Neuronal stem cell (in vitro differentiated cells): ENCODE measurements around the gene IFITM5.

Experiments
- DNase-seq: peaks from one replicate; pipeline ENCODE4 v3.0.0-alpha.2; 2013; ENCODE audit warnings: low spot score
- H2AFZ ChIP-seq: one replicate; pipeline ENCODE4 v1.6.1; 2013; ENCODE audit warnings: mild to moderate bottlenecking, low read length, inconsistent platforms
- H2AK5ac ChIP-seq: 2 replicates; pipeline ENCODE4 v1.6.1; 2013; ENCODE audit warnings: low read depth, mild to moderate bottlenecking, inconsistent platforms, low read length, moderate library complexity, mixed read lengths
- H2BK120ac ChIP-seq: 2 replicates; pipeline ENCODE4 v1.6.1; 2013; ENCODE audit warnings: low read depth, mild to moderate bottlenecking, inconsistent platforms, low read length, moderate library complexity, mixed read lengths
- H2BK12ac ChIP-seq: one replicate; pipeline ENCODE4 v1.6.1; 2013; ENCODE audit warnings: low read length, inconsistent platforms
- H2BK15ac ChIP-seq: 2 replicates; pipeline ENCODE4 v1.6.1; 2013; ENCODE audit warnings: mild to moderate bottlenecking, low read length, inconsistent platforms, mixed read lengths
- H2BK5ac ChIP-seq: one replicate; pipeline ENCODE4 v1.6.1; 2013; ENCODE audit warnings: inconsistent platforms, mild to moderate bottlenecking, low read length, moderate library complexity
- H3K14ac ChIP-seq: one replicate; pipeline ENCODE4 v1.6.1; 2013; ENCODE audit warnings: low read length, inconsistent platforms
- H3K18ac ChIP-seq: 2 replicates; pipeline ENCODE4 v1.6.1; 2013; ENCODE audit warnings: low read length, inconsistent platforms
- H3K23ac ChIP-seq: 2 replicates; pipeline ENCODE4 v1.6.1; 2013; ENCODE audit warnings: low read depth, mild to moderate bottlenecking, mixed read lengths, low read length, inconsistent platforms; ENCODE audit not compliant: poor library complexity
- H3K27ac ChIP-seq: replicated peaks from 3 replicates; pipeline ENCODE4 v1.5.1; 2013; ENCODE audit warnings: low read length, inconsistent platforms
- H3K27me3 ChIP-seq, 3 experiments: 2 replicates each; pipeline ENCODE4 v1.6.1; 2013; ENCODE audit warnings: low read length in 3 of 3, mild to moderate bottlenecking in 2 of 3, inconsistent platforms in 1 of 3, low read depth in 1 of 3, mixed read lengths in 1 of 3, moderate library complexity in 1 of 3; ENCODE audit not compliant: control insufficient read depth in 3 of 3, insufficient read depth in 3 of 3
- H3K36me3 ChIP-seq, 2 donors: replicated peaks in 1 of 2; 2 replicates each; pipeline ENCODE4 v1.6.1; 2013; ENCODE audit warnings: low read length in 2 of 2; ENCODE audit not compliant: control insufficient read depth in 2 of 2, insufficient read depth in 2 of 2
- H3K4ac ChIP-seq: 2 replicates; pipeline ENCODE4 v1.6.1; 2013; ENCODE audit warnings: inconsistent platforms, mild to moderate bottlenecking, low read length, moderate library complexity
- H3K4me1 ChIP-seq, 2 donors: 1 replicate in 1 of 2; 2 replicates in 1 of 2; pipeline ENCODE4 v1.6.1; 2013; ENCODE audit warnings: low read length in 2 of 2, low read depth in 1 of 2; ENCODE audit not compliant: control insufficient read depth in 2 of 2, insufficient read depth in 1 of 2
- H3K4me2 ChIP-seq: one replicate; pipeline ENCODE4 v1.6.1; 2013; ENCODE audit warnings: mild to moderate bottlenecking, low read length, inconsistent platforms; ENCODE audit not compliant: insufficient read depth, poor library complexity, severe bottlenecking
- H3K4me3 ChIP-seq, 2 donors: 2 replicates each; pipeline ENCODE4 v1.5.1; 2013; ENCODE audit warnings: low read length in 2 of 2, mild to moderate bottlenecking in 2 of 2, inconsistent platforms in 1 of 2, moderate library complexity in 1 of 2
- H3K79me1 ChIP-seq: one replicate; pipeline ENCODE4 v1.6.1; 2013; ENCODE audit warnings: low read depth, mild to moderate bottlenecking, inconsistent platforms, low read length, moderate library complexity
- H3K9ac ChIP-seq: one replicate; pipeline ENCODE4 v1.6.1; 2013; ENCODE audit warnings: mild to moderate bottlenecking, low read depth, low read length, inconsistent platforms; ENCODE audit not compliant: poor library complexity
- H3K9me3 ChIP-seq, 2 donors: replicated peaks in 1 of 2; 2 replicates each; pipeline versions ENCODE3 to v1.6.1; 2013; ENCODE audit warnings: low read length in 2 of 2, mild to moderate bottlenecking in 2 of 2, inconsistent platforms in 1 of 2, low read depth in 1 of 2, mixed read lengths in 1 of 2, moderate library complexity in 1 of 2; ENCODE audit not compliant: control insufficient read depth in 2 of 2, insufficient read depth in 1 of 2
- H4K8ac ChIP-seq: one replicate; pipeline ENCODE4 v1.6.1; 2013; ENCODE audit warnings: low read depth, mild to moderate bottlenecking, inconsistent platforms, low read length, moderate library complexity
- H4K91ac ChIP-seq: one replicate; pipeline ENCODE4 v1.6.1; 2013; ENCODE audit warnings: low read length, low read depth, mild to moderate bottlenecking, inconsistent platforms; ENCODE audit not compliant: poor library complexity
- WGBS, 2 donors: extraction: QIAGEN DNeasy Blood & Tissue Kit; methylation state at CpG; one replicate each; pipeline ENCODE4 v1.1.7; 2013; ENCODE audit warnings: missing lambda C conversion rate in 2 of 2, mixed read lengths in 1 of 2; ENCODE audit not compliant: insufficient read length in 2 of 2, insufficient replicate concordance in 1 of 2; ENCODE audit errors: extremely low coverage in 2 of 2; 5-methylcytosine and 5-hydroxymethylcytosine counted together

IFITM5 gene

GRCh38 chr11:285021-285893, 14.1 kb downstream of the IFITM5 start:
- H3K27ac ChIP-seq, result no peak overlapping the region
- H3K4me3 ChIP-seq, result no peak overlapping the region
- H3K79me1 ChIP-seq, result peaks cover 7% of the 10 kb centered on the region
- H2BK120ac ChIP-seq, result no peak overlapping the region
- peak overlapping the region; percentile 84 for H2BK12ac ChIP-seq
- no peaks in the 10 kb centered on the region for H3K36me3 ChIP-seq
- H3K4me1 ChIP-seq, result peaks cover 20 to 29% of the 10 kb centered on the region in 2 donors
- no peak overlapping the region for H3K14ac ChIP-seq
- H3K4me2 ChIP-seq, result no peak overlapping the region
- H3K4ac ChIP-seq, result peak overlapping the region; percentile 84
- no peak overlapping the region for H2AFZ ChIP-seq
- peak overlapping the region; percentile 88 for H2AK5ac ChIP-seq
- peak overlapping the region; percentile 35 for H3K18ac ChIP-seq
- no peak overlapping the region for H3K9ac ChIP-seq
- H3K27me3 ChIP-seq, result peaks cover 0 to 14% (median 0%) of the 10 kb centered on the region in 3 experiments
- DNase-seq, result no peak
- H2BK15ac ChIP-seq, result peak overlapping the region; percentile 99
- no peak overlapping the region for H4K91ac ChIP-seq
- peaks cover 0 to 3% of the 10 kb centered on the region in 2 donors for H3K9me3 ChIP-seq
- no peak overlapping the region for H4K8ac ChIP-seq
- H3K23ac ChIP-seq, result peak overlapping the region; percentile 29
- WGBS, 2 donors, result no CpG with 5 or more reads among the region's 29 CpGs
- peak overlapping the region; percentile 43 for H2BK5ac ChIP-seq

GRCh38 chr11:284105-285020, 15.0 kb downstream of the IFITM5 start:
- Histone ChIP-seq H2BK120ac (peak overlapping the region; percentile 17), H2BK15ac (peak overlapping the region; percentile 99), H2BK12ac (peak overlapping the region; percentile 84), H3K9ac (peak overlapping the region; percentile 39), H3K4me1 (peaks cover 14 to 23% of the 10 kb centered on the region in 2 donors), H4K8ac (no peak overlapping the region), H3K36me3 (no peaks in the 10 kb centered on the region), H3K23ac (no peak overlapping the region), H3K4ac (no peak overlapping the region), H3K27ac (no peak overlapping the region), H4K91ac (no peak overlapping the region), H3K4me2 (no peak overlapping the region), H3K79me1 (peaks cover 2% of the 10 kb centered on the region), H3K14ac (no peak overlapping the region), H2AFZ (peak overlapping the region; percentile 15), H2BK5ac (peak overlapping the region; percentile 43), H3K18ac (peak overlapping the region; percentile 86), H3K9me3 (peaks cover 0 to 3% of the 10 kb centered on the region in 2 donors), H2AK5ac (peak overlapping the region; percentile 88), H3K27me3 (peaks cover 0 to 14% (median 0%) of the 10 kb centered on the region in 3 experiments), H3K4me3 (no peak overlapping the region)
- WGBS, 2 donors, result no CpG with 5 or more reads among the region's 24 CpGs
- DNase-seq, result no peak

GRCh38 chr11:283405-284104, 15.8 kb downstream of the IFITM5 start:
- Histone ChIP-seq H3K14ac (no peak overlapping the region), H2BK12ac (peak overlapping the region; percentile 18), H3K4me3 (no peak overlapping the region), H3K4ac (no peak overlapping the region), H3K36me3 (no peaks in the 10 kb centered on the region), H3K4me2 (no peak overlapping the region), H3K18ac (peak overlapping the region; percentile 86), H2BK15ac (no peak overlapping the region), H3K23ac (no peak overlapping the region), H2BK5ac (peak overlapping the region; percentile 43), H3K4me1 (peaks cover 14 to 21% of the 10 kb centered on the region in 2 donors), H4K8ac (no peak overlapping the region), H4K91ac (no peak overlapping the region), H3K27ac (no peak overlapping the region), H2BK120ac (no peak overlapping the region), H3K9me3 (peaks cover 0 to 3% of the 10 kb centered on the region in 2 donors), H3K79me1 (peaks cover 2% of the 10 kb centered on the region), H3K9ac (no peak overlapping the region), H2AK5ac (peak overlapping the region; percentile 88), H2AFZ (peak overlapping the region; percentile 15), H3K27me3 (peaks cover 0 to 14% (median 0%) of the 10 kb centered on the region in 3 experiments)
- WGBS, 2 donors, result no CpG with 5 or more reads among the region's 23 CpGs
- DNase-seq, result no peak
